Spinal cord (tissue), 10 donors: ENCODE measurements around the gene COPG1. TPM values are rescaled to one million over a fixed set of nuclear protein-coding genes. Genes with fewer than 3 reads are reported as not detected.

Experiments used
- DNase-seq, 6 donors: peaks; one replicate each; pipeline versions ENCODE4 v3.0.0 to v3.0.0-alpha.2; 2013 to 2015; ENCODE audit warnings: low spot score in 6 of 6, low read depth in 4 of 6
- H3K27ac ChIP-seq: one replicate; pipeline ENCODE4 v1.5.1; 2013; ENCODE audit warnings: low read depth, low read length, control low read depth
- H3K27me3 ChIP-seq: one replicate; pipeline ENCODE4 v1.6.1; 2013; ENCODE audit warnings: low read length; ENCODE audit not compliant: control insufficient read depth, insufficient read depth
- H3K36me3 ChIP-seq: one replicate; pipeline ENCODE4 v1.6.1; 2013; ENCODE audit warnings: low read length; ENCODE audit not compliant: control insufficient read depth, insufficient read depth
- H3K4me1 ChIP-seq: one replicate; pipeline ENCODE4 v1.6.1; 2013; ENCODE audit warnings: low read length; ENCODE audit not compliant: control insufficient read depth, insufficient read depth
- H3K4me3 ChIP-seq: one replicate; pipeline ENCODE4 v1.5.1; 2013; ENCODE audit warnings: low read depth, low read length, control low read depth
- H3K9me3 ChIP-seq: one replicate; pipeline ENCODE4 v1.6.1; 2013; ENCODE audit warnings: low read length; ENCODE audit not compliant: control insufficient read depth, insufficient read depth
- WGBS: methylation state at CpG from one replicate; pipeline ENCODE4 v1.1.5; 2013; ENCODE audit warnings: missing lambda C conversion rate; ENCODE audit not compliant: insufficient coverage; 5-methylcytosine and 5-hydroxymethylcytosine counted together
- polyA plus RNA-seq, 2 donors: library from polyadenylated mRNA; unstranded; fragments of 120-200 nt; gene quantifications; one replicate each; pipeline ENCODE4 v1.2.1, GENCODE V29; 2013; ENCODE audit not compliant: insufficient read length in 2 of 2
- total RNA-seq, 2 donors: library from RNA; depleted of rRNA in 1 of 2; stranded (reverse); fragments of 120-200 nt in 1 of 2; fragments of >200 nt in 1 of 2; gene quantifications; one replicate each; pipeline versions ENCODE4 v1.2.3 to v1.2.4, GENCODE V29; 2013 to 2014
- donor health status: healthy.

COPG1 gene
- total and polyA plus RNA-seq, 4 donors: 117 to 156 (median 130) TPM

- H3K4me3 ChIP-seq: no peak overlapping the region
- peaks cover 14% of the 10 kb centered on the region for H3K36me3 ChIP-seq
- H3K27ac ChIP-seq: no peak overlapping the region
- no peak for DNase-seq
- H3K4me1 ChIP-seq: peaks cover 21% of the 10 kb centered on the region
- 100% methylated on average over 2 of the region's 2 CpGs for WGBS
- no peaks in the 10 kb centered on the region for H3K27me3 ChIP-seq
- no peaks in the 10 kb centered on the region for H3K9me3 ChIP-seq
Measured at GRCh38 chr3:129312021-129312639, 62.7 kb downstream of the COPG1 start.

- H3K4me1 ChIP-seq: peaks cover 28% of the 10 kb centered on the region
- peaks cover 17% of the 10 kb centered on the region for H3K36me3 ChIP-seq
- no peak overlapping the region for H3K4me3 ChIP-seq
- no peaks in the 10 kb centered on the region for H3K27me3 ChIP-seq
- H3K27ac ChIP-seq: no peak overlapping the region
- no peaks in the 10 kb centered on the region for H3K9me3 ChIP-seq
- no peak for DNase-seq
Measured at GRCh38 chr3:129312671-129313414, 63.4 kb downstream of the COPG1 start.

DNA sequence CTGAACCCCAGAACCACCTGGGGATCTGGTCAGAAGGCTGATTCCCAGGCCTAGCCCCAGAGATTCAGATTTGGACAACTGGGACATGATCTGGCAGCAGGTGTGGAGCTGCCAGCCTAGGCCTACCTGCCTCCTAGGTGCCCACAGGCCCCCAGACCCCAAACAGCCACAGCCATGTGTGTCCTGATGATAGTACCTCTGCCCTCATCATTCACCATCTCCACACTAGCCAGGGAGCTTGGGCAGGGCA, 63.9 kb downstream of the COPG1 start:
- Histone ChIP-seq H3K27me3 (no peaks in the 10 kb centered on the region), H3K9me3 (no peaks in the 10 kb centered on the region), H3K4me1 (peaks cover 31% of the 10 kb centered on the region), H3K27ac (no peak overlapping the region), H3K4me3 (no peak overlapping the region), H3K36me3 (peaks cover 21% of the 10 kb centered on the region)
- no peak for DNase-seq

DNA sequence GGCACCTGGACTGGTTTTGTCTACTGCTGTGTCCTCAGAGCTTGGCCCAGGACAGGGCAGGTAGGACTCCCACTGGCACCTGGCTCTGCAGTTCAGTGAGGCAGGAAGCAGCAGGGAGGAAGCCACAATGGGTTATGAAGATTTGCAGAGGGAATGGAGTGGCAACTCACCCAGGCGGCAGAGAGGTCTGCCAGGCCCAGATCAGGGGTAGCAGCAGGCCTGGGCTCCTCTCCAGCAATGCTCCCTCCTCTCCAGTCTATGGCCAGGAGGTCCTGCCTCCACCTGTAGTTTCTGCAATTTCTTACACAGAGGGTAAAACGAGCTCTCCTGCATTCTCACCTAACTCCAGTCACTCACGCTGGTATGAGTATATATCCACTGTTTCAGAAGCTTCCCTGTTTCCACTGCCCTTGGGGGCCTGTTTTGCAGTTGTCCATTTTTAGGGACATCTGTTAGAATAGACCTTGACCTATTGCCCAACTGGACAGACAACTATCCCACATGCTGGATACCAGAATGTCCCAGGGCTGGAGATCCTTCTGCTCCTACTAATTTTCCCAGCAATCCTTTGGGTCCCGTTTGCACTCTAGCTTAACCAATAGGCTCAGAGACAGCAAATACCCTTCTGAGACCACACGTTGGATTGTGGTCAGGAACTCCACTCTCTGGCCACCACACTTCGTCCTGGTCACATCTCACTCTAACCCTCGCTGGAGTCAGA, 64.4 kb downstream of the COPG1 start:
- 36% methylated on average over 6 of the region's 7 CpGs for WGBS
- peak overlapping the region; percentile 89 for H3K27ac ChIP-seq
- H3K27me3 ChIP-seq: no peaks in the 10 kb centered on the region
- DNase-seq: peak in 2 of 6 donors; percentile 38 to 47
- peak overlapping the region; percentile 94 for H3K4me3 ChIP-seq
- H3K9me3 ChIP-seq: no peaks in the 10 kb centered on the region
- H3K36me3 ChIP-seq: peaks cover 24% of the 10 kb centered on the region
- peaks cover 31% of the 10 kb centered on the region for H3K4me1 ChIP-seq

DNA sequence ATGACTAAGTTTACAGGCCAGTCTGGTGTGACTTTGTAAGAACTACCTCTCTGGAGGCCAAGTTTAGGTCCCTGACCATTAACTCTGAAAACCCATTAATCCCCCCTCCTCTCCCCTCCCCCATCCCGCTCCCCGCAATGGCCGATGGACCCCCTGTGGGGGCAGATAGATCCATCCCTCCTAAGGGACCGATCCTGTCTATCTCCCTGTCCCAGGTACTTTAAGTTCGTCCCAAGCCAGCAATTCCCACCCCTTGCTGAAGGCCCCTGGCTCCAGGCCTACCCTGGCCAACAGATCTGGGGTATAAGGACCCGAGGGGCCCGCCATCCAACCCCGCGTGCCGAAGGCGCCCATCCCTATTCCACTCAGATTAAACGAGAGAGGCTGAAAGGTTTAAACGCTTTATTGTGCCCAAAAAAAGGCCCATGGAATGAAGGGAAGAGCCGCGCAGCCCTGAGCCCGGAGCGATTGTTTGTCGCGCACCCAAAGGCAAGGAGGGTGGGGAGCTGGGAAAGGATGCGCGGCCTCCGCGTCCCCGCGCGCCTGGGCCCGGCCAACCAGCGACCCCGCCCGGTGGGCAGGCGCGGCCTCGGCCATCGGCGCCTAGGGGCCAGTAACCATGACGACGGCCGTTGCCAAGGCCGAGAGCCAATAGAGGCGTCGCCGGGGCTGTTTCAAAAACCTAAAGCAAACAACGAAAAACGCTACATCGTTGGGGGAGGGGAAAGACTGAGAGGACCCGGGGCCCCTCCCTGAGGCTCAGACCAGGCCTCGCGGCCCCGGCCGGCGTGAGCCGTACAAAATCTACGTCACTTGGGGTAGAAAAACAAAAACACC, 65.2 kb downstream of the COPG1 start:
- peak overlapping the region; percentile 89 for H3K27ac ChIP-seq
- H3K4me3 ChIP-seq: peak overlapping the region; percentile 94

DNA sequence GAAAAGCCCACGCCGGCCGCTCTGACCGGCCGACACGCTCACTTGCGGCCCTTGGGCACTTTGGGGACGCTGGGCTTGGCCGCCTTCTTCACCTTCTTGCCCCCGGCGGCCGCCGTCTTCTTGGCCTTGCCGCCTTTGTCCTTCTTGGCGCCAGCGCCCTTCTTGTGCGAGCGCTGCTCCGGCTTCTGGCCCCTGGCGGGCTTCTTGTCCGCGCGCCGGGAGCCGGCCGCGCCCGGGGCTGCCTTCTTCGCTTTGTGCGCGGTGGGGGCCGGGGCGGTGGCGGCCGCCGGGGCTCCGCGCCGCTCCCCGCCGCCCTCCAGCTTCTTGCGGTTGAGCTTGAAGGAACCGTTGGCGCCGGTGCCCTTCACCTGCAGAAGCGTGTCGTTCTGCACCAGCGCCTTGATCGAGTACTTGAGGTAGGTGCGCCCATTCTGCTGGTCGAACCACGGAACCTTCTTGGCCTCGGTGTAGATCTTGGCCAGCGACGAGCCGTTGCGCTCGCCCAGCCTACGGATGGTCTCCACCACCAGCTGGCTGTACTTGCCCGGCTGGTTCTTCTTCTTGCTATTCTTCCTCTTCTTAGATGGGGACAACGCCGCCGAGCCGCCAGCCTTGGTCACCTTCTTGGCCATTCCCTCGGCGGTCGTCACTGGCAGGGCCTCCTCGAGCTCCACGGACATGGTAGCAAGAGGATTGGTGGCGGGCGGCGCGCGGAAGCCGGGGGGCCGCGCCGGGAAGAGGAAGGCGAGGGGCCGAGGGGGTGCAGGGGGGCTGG, 66.0 kb downstream of the COPG1 start:
- Histone ChIP-seq H3K36me3 (peaks cover 40% of the 10 kb centered on the region), H3K27ac (peak overlapping the region; percentile 83), H3K27me3 (no peaks in the 10 kb centered on the region), H3K4me1 (peaks cover 31% of the 10 kb centered on the region), H3K4me3 (peak overlapping the region; percentile 94), H3K9me3 (no peaks in the 10 kb centered on the region)
- WGBS: under 1% methylated on average over 69 of the region's 80 CpGs
- DNase-seq: peak in 3 of 6 donors; percentile 5 to 59 (median 47)

More for the DNA sequence above, 65.2 kb downstream of the COPG1 start:
- peaks cover 31% of the 10 kb centered on the region for H3K36me3 ChIP-seq
- H3K27me3 ChIP-seq: no peaks in the 10 kb centered on the region
- WGBS: under 1% methylated on average over 48 of the region's 53 CpGs
- peaks cover 31% of the 10 kb centered on the region for H3K4me1 ChIP-seq
- peak; percentile 83 to 97 (median 88) for DNase-seq
- no peaks in the 10 kb centered on the region for H3K9me3 ChIP-seq

DNA sequence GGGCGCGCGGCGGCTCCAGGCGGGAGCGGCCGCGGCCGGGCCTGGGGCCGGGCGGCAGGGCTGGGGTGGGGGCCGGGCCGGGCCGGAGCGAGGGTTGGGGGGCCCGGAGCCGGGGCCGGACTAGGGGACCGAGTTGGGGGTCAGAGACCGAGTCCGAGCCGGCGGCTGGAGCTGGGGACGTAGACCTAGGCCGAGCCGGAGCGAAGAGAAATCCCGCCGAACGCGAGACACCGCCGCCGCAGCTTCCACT, 66.5 kb downstream of the COPG1 start:
- no peaks in the 10 kb centered on the region for H3K9me3 ChIP-seq
- peak overlapping the region; percentile 84 for H3K27ac ChIP-seq
- H3K4me1 ChIP-seq: peaks cover 31% of the 10 kb centered on the region
- H3K27me3 ChIP-seq: no peaks in the 10 kb centered on the region
- H3K4me3 ChIP-seq: peak overlapping the region; percentile 94
- peaks cover 40% of the 10 kb centered on the region for H3K36me3 ChIP-seq
- DNase-seq: no peak
- 0% methylated on average over 30 of the region's 34 CpGs for WGBS

DNA sequence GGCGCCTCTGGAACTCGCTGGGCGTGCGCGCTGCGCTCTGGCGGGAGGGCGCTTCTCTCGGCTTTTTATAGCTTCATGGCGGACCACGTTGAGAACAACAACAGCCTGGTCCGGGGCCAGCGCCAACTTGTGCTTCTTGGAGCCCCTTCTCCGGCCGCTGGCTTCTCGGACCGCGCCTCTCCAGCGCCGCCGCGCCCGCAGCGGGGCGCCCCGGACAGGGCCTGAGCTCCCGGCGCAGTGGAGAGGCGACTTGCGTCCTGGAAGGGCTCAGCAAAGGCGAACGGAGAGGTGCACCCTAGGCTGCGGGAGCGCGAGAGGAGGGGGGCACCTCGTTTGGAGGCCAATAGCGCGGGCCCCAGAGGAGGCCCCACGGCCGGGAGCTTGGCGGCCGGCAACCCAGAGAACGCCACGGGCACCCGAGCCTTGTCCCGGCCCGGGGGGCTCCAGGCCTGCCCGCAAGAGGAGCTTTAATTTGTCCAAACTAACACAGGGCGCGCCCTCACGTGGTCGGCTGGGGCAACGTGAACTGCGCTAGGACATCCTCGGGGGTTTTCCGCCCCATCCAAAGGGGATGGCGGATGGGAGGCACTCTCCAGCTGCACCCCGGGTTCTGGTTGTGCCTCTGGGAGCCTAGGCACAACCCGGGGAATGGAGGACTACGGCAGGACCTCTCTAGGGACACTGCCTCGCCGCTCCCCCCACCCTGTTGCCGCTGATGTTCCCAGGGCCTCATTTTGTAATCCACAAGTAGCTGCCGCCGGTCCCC, 67.0 kb downstream of the COPG1 start:
- peak overlapping the region; percentile 84 for H3K27ac ChIP-seq
- H3K9me3 ChIP-seq: no peaks in the 10 kb centered on the region
- peak; percentile 77 to 95 (median 81) for DNase-seq
- under 1% methylated on average over 64 of the region's 65 CpGs for WGBS
- peaks cover 43% of the 10 kb centered on the region for H3K36me3 ChIP-seq
- H3K4me3 ChIP-seq: peak overlapping the region; percentile 94
- peaks cover 31% of the 10 kb centered on the region for H3K4me1 ChIP-seq
- H3K27me3 ChIP-seq: no peaks in the 10 kb centered on the region
